ENCODE data around the gene HSP90B1.

HSP90B1 gene

DNA sequence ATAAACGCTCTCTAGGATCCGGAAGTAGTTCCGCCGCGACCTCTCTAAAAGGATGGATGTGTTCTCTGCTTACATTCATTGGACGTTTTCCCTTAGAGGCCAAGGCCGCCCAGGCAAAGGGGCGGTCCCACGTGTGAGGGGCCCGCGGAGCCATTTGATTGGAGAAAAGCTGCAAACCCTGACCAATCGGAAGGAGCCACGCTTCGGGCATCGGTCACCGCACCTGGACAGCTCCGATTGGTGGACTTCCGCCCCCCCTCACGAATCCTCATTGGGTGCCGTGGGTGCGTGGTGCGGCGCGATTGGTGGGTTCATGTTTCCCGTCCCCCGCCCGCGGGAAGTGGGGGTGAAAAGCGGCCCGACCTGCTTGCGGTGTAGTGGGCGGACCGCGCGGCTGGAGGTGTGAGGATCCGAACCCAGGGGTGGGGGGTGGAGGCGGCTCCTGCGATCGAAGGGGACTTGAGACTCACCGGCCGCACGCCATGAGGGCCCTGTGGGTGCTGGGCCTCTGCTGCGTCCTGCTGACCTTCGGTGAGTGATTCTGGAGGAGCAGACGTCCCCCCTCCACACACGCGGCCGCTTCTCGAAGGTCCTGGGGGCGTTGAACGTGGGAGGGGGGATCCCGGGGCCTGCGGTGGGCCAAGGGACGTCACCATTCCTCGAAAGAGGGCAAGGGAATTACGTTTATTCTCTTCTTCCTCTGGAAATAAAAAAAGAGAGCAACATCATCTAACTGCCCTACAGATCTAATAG lies at the start of gene HSP90B1:
Gene HSP90B1 (plus strand): TSS at position 377 of the 753 bp plus-strand sequence. CDS start 106 bp downstream, at position 483.
- DNase-seq: peak; percentile 100

DNA sequence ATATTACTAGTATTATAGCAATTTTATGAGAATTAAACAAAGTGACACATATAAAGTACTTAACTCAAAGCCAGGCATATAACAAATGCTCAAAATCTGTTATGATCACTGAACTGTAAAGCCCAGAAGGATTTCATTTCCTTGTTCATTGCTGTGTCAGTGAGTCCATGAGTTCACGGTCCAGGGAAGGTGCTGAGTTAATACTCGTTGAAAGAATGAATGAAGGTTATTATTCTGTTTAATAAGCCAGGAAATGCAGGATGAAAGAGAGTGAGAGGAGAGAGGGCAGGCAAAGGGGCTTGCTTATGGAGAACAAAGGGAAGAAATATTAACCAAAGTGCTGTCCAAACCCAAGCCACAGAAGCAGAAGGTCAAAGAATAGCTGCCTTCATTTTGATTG lies 48.9 kb upstream of the HSP90B1 start:
- DNase-seq: no peak

DNA sequence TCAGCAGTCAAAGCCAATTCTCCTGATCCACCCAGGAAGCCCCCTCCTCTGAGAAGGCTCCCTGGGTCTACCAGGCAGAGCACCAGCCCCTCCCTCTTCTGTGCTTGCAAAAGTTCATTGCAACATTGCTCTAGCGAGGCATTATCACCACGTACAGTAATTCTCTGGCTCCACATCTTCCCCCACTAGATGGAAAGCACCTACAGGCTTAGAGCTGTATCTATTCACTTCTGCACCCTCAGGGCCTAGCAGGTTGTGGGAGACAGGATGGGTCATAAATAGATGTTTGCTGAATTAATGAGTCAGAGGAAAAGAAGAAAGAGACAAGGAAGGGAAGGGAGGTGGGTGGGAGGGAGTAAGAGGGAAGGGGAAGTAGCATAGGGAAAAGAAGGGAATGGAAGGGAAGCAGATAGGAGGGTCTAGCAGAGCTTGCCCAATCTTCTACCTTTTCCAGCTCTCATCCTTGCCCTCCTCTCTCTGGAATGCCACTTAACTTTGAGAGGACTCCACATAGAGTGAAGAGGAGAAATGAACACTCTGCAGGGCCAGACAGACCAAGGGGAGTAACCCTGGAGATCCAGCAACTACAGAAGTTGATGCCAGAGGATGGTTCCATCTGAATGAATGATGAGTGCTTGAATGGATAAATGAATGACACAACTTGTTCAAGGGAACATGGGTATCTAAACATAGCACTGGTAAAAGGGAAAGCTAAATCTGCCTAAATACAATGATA lies 47.2 kb upstream of the HSP90B1 start:
- no peak for DNase-seq

GRCh38 chr12:103883908-103884307 lies 46.3 kb upstream of the HSP90B1 start:
- DNase-seq: no peak

DNA sequence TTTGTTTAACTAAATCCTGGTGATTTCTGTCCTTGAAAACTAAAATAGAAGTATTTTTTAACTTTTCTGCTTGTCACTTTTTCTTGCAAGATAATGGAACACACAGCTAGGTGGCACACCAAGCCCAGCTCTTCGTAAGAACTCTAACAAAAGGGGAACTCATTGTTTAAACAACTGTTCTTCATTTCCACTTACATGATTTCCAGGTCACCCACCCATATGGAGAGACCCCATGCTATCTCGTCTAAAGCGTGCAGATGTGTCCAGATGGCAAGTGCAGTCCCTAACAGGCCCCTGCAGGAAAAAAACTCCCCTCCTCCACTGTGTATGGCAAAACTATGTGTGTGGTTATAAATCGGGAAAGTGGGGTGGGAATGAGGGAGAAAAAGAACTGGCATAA lies 45.9 kb upstream of the HSP90B1 start:
- peak; percentile 49 to 54 for DNase-seq

DNA sequence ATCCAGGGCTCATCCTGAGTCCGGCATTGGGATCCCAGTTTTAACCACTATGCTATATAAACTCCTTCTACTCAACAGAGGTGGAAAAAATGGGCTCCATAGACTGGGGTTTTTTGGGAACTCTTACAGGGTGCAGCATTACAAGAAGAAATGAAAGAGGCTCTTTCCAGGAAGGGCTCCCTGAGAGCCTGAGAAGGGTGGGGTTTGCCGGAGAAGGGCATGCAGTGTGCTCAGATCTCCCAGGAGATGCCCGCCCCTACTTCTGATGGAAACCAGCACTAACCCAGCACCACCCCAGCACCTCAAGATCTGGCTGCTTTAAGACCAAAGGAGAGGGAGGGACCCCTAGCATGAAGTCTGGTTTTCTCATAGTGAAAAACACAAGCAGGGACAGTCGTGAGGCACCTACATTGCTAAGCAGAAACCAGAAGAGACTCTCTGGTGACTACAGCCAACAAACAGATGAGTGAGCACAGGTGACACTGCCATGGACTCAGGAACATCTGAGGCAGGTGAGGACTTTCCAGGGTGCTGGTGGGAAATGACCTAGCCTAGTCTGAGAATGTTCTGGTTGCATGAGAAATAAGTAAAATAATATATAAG lies 43.9 kb upstream of the HSP90B1 start:
- DNase-seq: no peak

- DNase-seq: no peak
These were observed 42.5 kb upstream of the HSP90B1 start for GRCh38 chr12:103887738-103888137.

GRCh38 chr12:103897316-103897715 lies 32.9 kb upstream of the HSP90B1 start:
- DNase-seq: no peak

- DNase-seq: peak; percentile 51 to 56
These were observed 28.6 kb upstream of the HSP90B1 start for GRCh38 chr12:103901518-103902173.

- no peak for DNase-seq
These were observed 26.2 kb upstream of the HSP90B1 start for GRCh38 chr12:103903993-103904392.

DNA sequence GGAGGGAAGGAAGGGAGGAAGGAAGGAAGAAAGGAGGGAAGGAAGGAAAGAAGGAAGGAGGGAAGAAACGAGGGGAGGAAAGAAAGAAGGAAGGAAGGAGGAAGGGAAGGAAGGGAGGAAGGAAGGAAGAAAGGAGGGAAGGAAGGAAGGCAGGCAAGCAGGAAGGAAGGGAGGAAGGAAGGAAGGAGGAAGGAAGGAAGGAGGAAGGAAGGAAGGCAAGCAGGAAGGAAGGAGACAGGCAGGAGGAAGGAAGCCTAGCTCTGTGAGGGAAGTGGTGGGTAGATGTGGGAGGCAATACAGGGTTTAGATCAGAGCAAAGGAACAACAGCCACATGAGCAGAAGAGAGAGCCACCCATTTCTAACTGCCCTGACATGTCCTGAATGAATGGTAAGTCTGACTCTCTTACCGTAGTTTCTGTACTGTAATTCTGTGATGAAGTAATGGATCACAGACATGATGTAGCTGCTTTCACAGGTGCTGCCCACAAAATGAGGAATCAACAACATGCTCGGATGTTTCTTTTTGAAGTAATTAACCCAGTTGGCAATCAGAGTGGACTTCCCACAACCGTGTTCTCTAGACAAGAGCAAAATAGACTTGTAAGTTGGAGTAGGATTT lies 24.4 kb upstream of the HSP90B1 start:
- no peak for DNase-seq

GRCh38 chr12:103908246-103908541 lies 22.0 kb upstream of the HSP90B1 start:
- DNase-seq: no peak

GRCh38 chr12:103908877-103909276 lies 21.3 kb upstream of the HSP90B1 start:
- no peak for DNase-seq

DNA sequence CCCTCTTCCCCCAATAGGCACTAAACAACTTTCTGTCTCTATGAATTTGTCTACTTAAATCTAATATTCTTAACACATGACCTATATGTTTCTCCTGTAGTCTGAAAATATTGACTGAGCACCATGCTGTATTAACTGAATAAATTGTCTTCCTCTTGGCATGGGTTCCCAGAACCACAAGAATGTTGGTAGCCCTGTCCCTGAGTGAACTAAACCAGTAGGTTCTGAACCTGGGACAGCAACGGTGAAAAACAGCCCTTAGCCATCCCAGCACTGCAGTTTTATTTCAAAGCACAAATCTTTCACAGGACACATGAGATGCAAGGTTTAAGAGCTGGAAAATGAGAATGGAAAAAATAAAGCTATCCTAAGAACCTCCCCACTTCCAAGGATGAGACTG lies 20.4 kb upstream of the HSP90B1 start:
- no peak for DNase-seq

DNA sequence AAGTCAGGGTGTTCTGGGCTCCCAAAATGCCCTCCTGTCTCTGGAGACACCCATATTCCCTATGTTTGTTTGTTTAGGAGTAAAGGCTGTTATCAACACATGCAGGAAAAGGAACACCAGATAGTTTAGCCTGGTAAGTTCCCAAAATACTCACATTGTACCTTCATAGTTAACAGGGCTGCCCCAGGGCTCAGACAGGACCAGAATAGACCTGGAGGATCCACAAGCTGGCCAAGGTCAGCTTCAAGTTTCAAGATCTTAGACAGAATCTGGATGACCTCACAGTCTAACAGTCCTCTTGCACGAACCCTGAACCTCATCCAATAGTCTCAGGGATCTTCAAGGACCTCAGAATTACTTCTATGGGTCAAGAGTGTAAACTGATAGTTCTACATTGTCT lies 18.1 kb upstream of the HSP90B1 start:
- DNase-seq: no peak

GRCh38 chr12:103913100-103913499 lies 17.1 kb upstream of the HSP90B1 start:
- no peak for DNase-seq

GRCh38 chr12:103915306-103915705 lies 14.9 kb upstream of the HSP90B1 start:
- no peak for DNase-seq

DNA sequence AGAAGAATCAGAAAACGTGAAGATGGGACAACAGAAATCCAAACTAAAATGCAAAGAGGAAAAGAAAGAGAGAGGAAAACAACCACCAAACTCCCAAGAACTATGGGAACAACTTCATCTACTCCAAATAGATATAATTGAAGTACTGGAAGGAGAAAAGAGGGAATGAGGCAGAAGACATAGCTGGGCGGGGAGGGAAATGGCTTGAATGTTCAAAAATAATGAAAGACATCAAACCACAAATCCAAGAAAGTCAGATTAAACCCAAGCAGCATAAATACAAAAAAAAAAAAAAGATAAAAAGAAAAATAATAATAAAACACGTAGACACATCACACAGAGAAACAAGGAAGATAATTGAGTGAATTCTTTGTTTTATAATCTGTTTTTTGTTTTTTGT lies 12.3 kb upstream of the HSP90B1 start:
- DNase-seq: no peak

DNA sequence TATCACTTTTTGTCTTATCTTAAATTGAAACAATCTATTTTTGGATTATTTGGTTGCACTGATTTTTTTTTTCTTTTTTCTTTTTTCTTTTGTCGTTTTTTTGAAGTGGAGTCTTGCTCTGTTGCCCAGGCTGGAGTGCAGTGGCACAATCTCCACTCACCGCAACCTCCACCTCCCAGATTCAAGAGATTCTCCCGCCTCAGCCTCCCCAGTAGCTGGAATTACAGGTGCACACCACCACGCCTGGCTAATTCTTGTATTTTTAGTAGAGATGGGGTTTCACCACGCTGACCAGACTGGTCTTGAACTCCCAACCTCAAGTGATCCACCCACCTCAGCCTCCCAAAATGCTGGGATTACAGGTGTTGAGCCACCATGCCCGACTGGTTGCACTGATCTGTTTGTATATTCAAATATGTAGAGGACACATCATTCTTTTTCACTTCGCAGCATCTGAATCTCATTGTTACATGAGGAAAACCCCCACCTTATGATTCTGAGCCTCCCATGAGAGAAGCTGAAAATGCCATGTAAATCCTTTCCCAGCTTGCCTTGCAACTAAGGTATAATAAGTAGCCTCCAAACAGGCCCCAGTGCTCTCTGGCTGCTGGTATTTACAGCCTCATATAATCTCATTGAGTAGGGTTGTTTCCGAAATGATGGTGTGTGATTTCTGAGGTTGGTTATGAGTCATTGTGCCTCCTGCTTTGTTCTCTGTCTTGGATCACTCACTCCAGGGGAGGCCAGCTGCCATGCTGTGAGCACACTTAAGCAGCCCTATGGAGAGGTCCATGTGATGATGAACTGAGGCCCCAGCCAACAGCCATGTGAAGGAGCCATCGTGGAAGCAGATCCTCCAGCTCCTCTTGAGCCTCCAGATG lies 5.2 kb upstream of the HSP90B1 start:
- peak in 1 of 2 donors; percentile 27 for DNase-seq

DNA sequence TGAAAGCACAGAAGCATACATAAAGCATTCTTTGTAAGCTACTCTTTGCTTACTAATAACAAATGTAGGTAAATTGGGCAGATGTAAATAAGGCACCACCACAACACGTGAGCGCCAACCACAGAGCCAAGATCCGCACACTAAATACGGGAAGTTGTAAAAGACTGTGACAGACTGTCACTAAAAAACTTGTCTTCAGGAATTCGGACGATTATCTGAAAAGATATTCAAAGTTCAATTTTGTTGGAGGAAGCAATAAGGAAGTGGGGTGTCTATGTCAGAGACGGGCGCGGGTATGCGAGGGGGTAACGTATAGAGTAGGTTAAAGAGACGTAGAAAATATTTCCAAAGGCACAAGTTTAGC lies 1.5 kb upstream of the HSP90B1 start:
- DNase-seq: peak; percentile 64 to 66

DNA sequence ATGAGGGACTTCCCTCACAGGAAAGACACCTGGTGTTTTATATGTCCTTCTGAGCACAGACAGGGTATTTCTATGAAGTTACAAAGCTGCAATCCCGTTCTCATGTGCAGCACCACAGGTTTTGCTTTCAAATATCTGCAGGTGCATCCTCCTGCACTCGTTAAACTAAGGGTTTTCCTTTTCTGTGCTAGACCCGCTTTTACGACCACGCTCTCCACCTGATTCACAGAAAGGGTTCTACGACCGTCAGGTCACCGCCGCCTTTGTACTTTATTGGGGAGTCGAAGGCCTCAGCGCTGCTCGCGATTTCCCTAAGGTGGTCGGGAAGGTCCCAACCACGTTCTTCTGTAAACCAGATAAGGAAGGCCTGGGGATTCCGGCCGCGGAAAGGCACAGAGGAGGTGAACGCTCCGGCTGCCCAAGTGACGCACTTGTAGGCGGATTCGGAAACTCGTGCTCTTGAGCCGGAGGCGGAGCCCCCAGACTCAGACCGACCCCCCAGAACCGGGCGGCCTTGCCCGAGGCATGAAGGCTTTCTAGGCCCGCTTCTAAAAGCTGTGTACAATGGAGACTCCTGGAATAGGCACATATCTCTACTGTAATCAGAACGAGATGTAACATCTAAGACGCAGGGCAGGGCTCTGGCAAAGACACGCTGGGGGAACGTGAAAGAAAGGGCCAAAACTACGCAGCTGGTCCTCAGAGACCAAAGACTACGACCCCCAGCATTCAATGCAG lies 995 bp upstream of the HSP90B1 start:
- peak; percentile 90 to 93 for DNase-seq

- no peak for DNase-seq
These were observed 501 bp upstream of the HSP90B1 start for GRCh38 chr12:103929784-103930033.
